Transverse colon (tissue), 4 donors: ENCODE measurements around the gene PRR7. TPM values are rescaled to one million over a fixed set of nuclear protein-coding genes. Genes with fewer than 3 reads are reported as not detected.
A peak's percentile ranks its signal among the peaks of the same experiment; 100 is the strongest.

Source experiments
- DNase-seq: peaks from one replicate; pipeline ENCODE4 v3.0.0-alpha.2; 2019
- H3K27ac ChIP-seq, 4 donors: fragments of 200-600 bp; sonication (generic); 2 replicates each; pipeline ENCODE4 v1.5.1; 2016 to 2018; ENCODE audit warnings: inconsistent platforms in 4 of 4
- H3K27me3 ChIP-seq: fragments of 200-600 bp; sonication (generic); 2 replicates; pipeline ENCODE4 v1.5.1; 2017; ENCODE audit warnings: inconsistent platforms
- H3K36me3 ChIP-seq, 4 donors: fragments of 200-600 bp; sonication (generic); 2 replicates each; pipeline ENCODE4 v1.5.1; 2017 to 2019; ENCODE audit warnings: inconsistent platforms in 4 of 4
- H3K4me1 ChIP-seq, 4 donors: fragments of 200-600 bp; sonication (generic); 2 replicates each; pipeline ENCODE4 v1.5.1; 2017 to 2020; ENCODE audit warnings: inconsistent platforms in 4 of 4
- H3K4me3 ChIP-seq, 4 donors: fragments of 200-600 bp; sonication (generic); 1 replicate in 1 of 4; 2 replicates in 3 of 4; pipeline versions ENCODE4 v1.5.1 to v1.6.1; 2017 to 2019; ENCODE audit warnings: inconsistent platforms in 4 of 4
- H3K9me3 ChIP-seq, 2 donors: fragments of 200-600 bp; sonication (generic); 2 replicates each; pipeline ENCODE4 v1.5.1; 2017 to 2019; ENCODE audit warnings: inconsistent platforms in 2 of 2
- CTCF ChIP-seq, 5 experiments: fragments of 200-600 bp in 3 of 5; fragments of 450-650 bp in 2 of 5; sonication (generic) in 3 of 5; IDR thresholded peaks; 1 replicate in 2 of 5; 2 replicates in 3 of 5; pipeline ENCODE4 v1.5.1; 2016 to 2017; ENCODE audit warnings: antibody characterized with exemption in 5 of 5, inconsistent platforms in 3 of 5, mild to moderate bottlenecking in 2 of 5, moderate library complexity in 1 of 5
- EP300 ChIP-seq: sonication (generic); formaldehyde crosslinking; IDR thresholded peaks from one replicate; pipeline ENCODE4 v1.6.1; 2017; ENCODE audit warnings: antibody characterized with exemption, low read depth
- POLR2A ChIP-seq: fragments of 450-650 bp; IDR thresholded peaks from one replicate; pipeline ENCODE4 v1.6.1; 2016; ENCODE audit warnings: antibody characterized with exemption, mild to moderate bottlenecking, moderate library complexity
- POLR2AphosphoS5 ChIP-seq, 3 donors: sonication (generic); formaldehyde crosslinking; IDR thresholded peaks; one replicate each; pipeline ENCODE4 v1.6.1; 2016; ENCODE audit warnings: antibody characterized with exemption in 3 of 3
- WGBS, 2 donors: methylation state at CpG; one replicate each; pipeline ENCODE4 v1.1.5; 2018; ENCODE audit warnings: low coverage in 1 of 2; 5-methylcytosine and 5-hydroxymethylcytosine counted together
- in situ Hi-C, 4 donors: fragments of 200-750 bp; cut with MboI; loops; one replicate each; pipeline versions ENCODE4 v1.15.0 to v1.15.1; 2017; ENCODE audit warnings: low sequenced_read_pairs in 3 of 4, low pct_ligation_motif_present in 1 of 4, low pct_unique_long_range_greater_than_20kb in 1 of 4
- intact Hi-C: fragments of 100-400 bp; cut with DNase I; formaldehyde crosslinking; loops from one replicate; pipeline ENCODE4 v1.15.1; 2023; ENCODE audit warnings: low total_unique reads
- total RNA-seq, 4 donors: library from RNA; depleted of rRNA; stranded (reverse); fragments of >200 nt; gene quantifications; one replicate each; pipeline ENCODE4 v1.1.0, GENCODE V29; 2016

The PRR7 gene
- total RNA-seq, 4 donors from 2014 or later, result 2.1 to 5.0 (median 2.5) TPM; not detected in 1

GRCh38 chr5:177428574-177429217 lies 17.9 kb upstream of the PRR7 start:
- Histone ChIP-seq H3K4me1 (peaks cover 34 to 48% (median 36%) of the 10 kb centered on the region in 4 donors), H3K9me3 (no peaks in the 10 kb centered on the region), H3K27ac (peak overlapping the region; percentile 90 to 97 (median 96)), H3K4me3 (peak overlapping the region in 2 of 4 donors; percentile 74 to 93), H3K27me3 (no peaks in the 10 kb centered on the region), H3K36me3 (peaks cover 0 to 14% (median 7%) of the 10 kb centered on the region in 4 donors)
- DNase-seq, result no peak
- TF ChIP-seq EP300 (no peak), POLR2A (no peak), CTCF (IDR thresholded peaks at IDR 0.05) (no peak), POLR2AphosphoS5 (IDR thresholded peaks at IDR 0.05) (no peak)
- intact Hi-C loops, result no loop called here
- in situ Hi-C loops, result no loop called here
- WGBS, 2 donors, result 82% methylated on average over 10 of the region's 10 CpGs; no CpG with 5 or more reads in 1 of the 2 donors

GRCh38 chr5:177429248-177430040 lies 17.2 kb upstream of the PRR7 start:
- TF ChIP-seq CTCF (IDR thresholded peaks at IDR 0.05) (no peak), EP300 (no peak), POLR2AphosphoS5 (IDR thresholded peaks at IDR 0.05) (no peak), POLR2A (no peak)
- no peaks in the 10 kb centered on the region for H3K27me3 ChIP-seq
- in situ Hi-C loops (no loop called here), intact Hi-C loops (no loop called here)
- peaks cover 34 to 48% (median 36%) of the 10 kb centered on the region in 4 donors for H3K4me1 ChIP-seq
- H3K4me3 ChIP-seq, result no peak overlapping the region
- peak; percentile 82 for DNase-seq
- H3K36me3 ChIP-seq, result peaks cover 0 to 21% (median 12%) of the 10 kb centered on the region in 4 donors
- peak overlapping the region; percentile 90 to 97 (median 96) for H3K27ac ChIP-seq
- 79% methylated on average over 6 of the region's 6 CpGs; no CpG with 5 or more reads in 1 of the 2 donors for WGBS, 2 donors
- no peaks in the 10 kb centered on the region for H3K9me3 ChIP-seq

DNA sequence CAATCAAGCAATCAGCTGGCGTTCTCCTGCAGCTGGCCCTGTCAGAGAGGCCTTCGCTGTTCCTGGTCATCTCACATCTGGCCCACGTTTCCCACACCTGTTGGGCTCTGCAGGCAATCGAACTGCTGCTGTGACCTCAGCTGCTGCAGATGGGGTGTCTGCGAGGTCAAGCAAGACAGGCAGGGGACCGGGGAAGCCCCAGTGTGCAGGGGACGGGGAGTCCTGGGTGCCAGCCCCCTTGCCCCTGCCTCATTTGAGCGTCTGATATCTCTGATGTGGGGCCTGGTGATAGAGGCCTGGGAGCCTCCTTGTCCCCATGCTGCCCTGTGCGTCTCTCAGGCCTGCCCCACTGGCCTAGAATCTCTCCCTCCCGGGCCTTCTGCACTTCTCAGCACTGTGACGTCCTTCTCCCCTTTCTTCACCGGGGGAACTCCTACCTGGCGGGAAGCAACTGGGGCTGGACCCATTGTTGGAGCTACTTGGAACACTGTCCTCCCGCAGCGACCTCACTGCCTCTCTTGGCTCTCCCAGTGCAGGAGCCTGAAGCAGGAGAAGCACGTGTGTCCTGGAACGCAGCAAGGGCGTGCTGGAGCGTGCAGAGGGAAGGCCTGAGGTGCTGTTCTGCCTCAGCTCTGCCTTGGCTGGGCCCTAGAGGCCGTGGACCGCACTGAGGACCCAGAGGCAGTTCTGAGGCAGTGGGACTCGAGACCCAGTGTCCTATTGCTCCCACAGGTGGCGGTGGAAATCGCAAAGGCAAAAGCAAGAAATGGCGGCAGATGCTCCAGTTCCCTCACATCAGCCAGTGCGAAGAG lies 16.3 kb upstream of the PRR7 start:
- WGBS, 2 donors, result 92% methylated on average over 21 of the region's 26 CpGs; no CpG with 5 or more reads in 1 of the 2 donors
- TF ChIP-seq EP300 (no peak), CTCF (IDR thresholded peaks at IDR 0.05) (no peak), POLR2AphosphoS5 (IDR thresholded peaks at IDR 0.05) (peak in 1 of 3 donors; percentile 55)
- H3K4me1 ChIP-seq, result peaks cover 33 to 43% (median 34%) of the 10 kb centered on the region in 4 donors
- peak; percentile 66 for DNase-seq
- H3K36me3 ChIP-seq, result peaks cover 0 to 29% (median 16%) of the 10 kb centered on the region in 4 donors
- peak overlapping the region; percentile 51 to 97 (median 92) for H3K27ac ChIP-seq
- H3K4me3 ChIP-seq, result no peak overlapping the region
- H3K9me3 ChIP-seq, result no peaks in the 10 kb centered on the region
- in situ Hi-C loops (no loop called here), intact Hi-C loops (no loop called here)
- H3K27me3 ChIP-seq, result no peaks in the 10 kb centered on the region

DNA sequence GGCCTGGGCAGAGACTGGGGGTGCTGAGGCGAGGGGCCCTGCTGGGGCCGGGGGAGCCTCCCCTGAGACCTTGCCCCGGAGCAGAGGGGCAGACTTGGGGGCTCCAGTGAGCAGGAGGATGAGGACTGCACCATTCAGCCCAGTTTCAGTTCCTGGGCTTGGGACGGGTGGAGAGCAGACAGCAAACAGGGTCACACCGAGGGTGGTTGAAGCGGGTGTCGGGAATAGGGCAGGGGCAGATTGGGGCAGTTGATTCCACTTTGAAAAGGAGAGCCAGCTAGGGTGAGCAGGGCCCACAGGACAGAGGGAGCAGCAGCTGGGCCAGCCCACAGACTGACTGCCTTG lies 15.7 kb upstream of the PRR7 start:
- Histone ChIP-seq H3K36me3 (peaks cover 0 to 35% (median 18%) of the 10 kb centered on the region in 4 donors), H3K4me1 (peaks cover 29 to 39% (median 30%) of the 10 kb centered on the region in 4 donors), H3K4me3 (no peak overlapping the region), H3K27ac (peak overlapping the region; percentile 39 to 97 (median 92)), H3K27me3 (no peaks in the 10 kb centered on the region), H3K9me3 (no peaks in the 10 kb centered on the region)
- in situ Hi-C loops, result no loop called here
- whole genome bisulfite sequencing, 2 donors, result 77% methylated on average over 7 of the region's 7 CpGs; no CpG with 5 or more reads in 1 of the 2 donors
- no peak for DNase-seq
- no peak for TF ChIP-seq POLR2AphosphoS5 (IDR thresholded peaks at IDR 0.05)
- no peak for TF ChIP-seq EP300
- no peak for TF ChIP-seq POLR2A
- TF ChIP-seq CTCF (IDR thresholded peaks at IDR 0.05), result no peak
- intact Hi-C loops, result no loop called here
